LNCAP (cell line): Measurements from ENCODE around the gene C11orf21.

Experiments used
- CTCF ChIP-seq: fragments of 450-650 bp; IDR thresholded peaks from 2 replicates; pipeline ENCODE4 v1.5.1; 2017; ENCODE audit warnings: mild to moderate bottlenecking

Gene C11orf21

GRCh38 chr11:2317354-2318050, 15.8 kb upstream of the C11orf21 start:
- no peak for TF ChIP-seq CTCF

GRCh38 chr11:2316963-2317244, 15.2 kb upstream of the C11orf21 start:
- TF ChIP-seq CTCF: no peak

GRCh38 chr11:2316169-2316962, 14.6 kb upstream of the C11orf21 start:
- no peak for TF ChIP-seq CTCF

GRCh38 chr11:2315395-2316168, 13.9 kb upstream of the C11orf21 start:
- TF ChIP-seq CTCF: no peak

- TF ChIP-seq CTCF: no peak
Observed at GRCh38 chr11:2314525-2315394, 13.0 kb upstream of the C11orf21 start.

- no peak for TF ChIP-seq CTCF
Observed at GRCh38 chr11:2314136-2314524, 12.4 kb upstream of the C11orf21 start.
